OCI-LY7 (cell line): ENCODE data around the gene POGZ. TPM values are rescaled to one million over a fixed set of nuclear protein-coding genes. Genes with fewer than 3 reads are reported as not detected.

ENCODE experiments used
- BruUV-seq: library from RNA; stranded (reverse); fragments of 400-500 nt; replicated peaks from 2 replicates; lab custom pipeline; 2021; lab: Mats Ljungman, UMichigan
- CTCF ChIA-PET: fragments of 300-600 bp; sonication (Branson Sonifier 250); formaldehyde crosslinking; loops from one replicate; lab custom pipeline; 2022; ENCODE audit warnings: antibody characterized with exemption; ENCODE audit not compliant: unreplicated experiment; lab: Charles Lee
- POLR2A ChIA-PET: fragments of 300-600 bp; sonication (Branson Sonifier 250); formaldehyde crosslinking; loops from one replicate; lab custom pipeline; 2022; ENCODE audit warnings: antibody characterized with exemption; lab: Charles Lee
- DNase-seq: peaks from one replicate; pipeline ENCODE4 v3.0.0-alpha.2; 2015; ENCODE audit warnings: low spot score
- H2AFZ ChIP-seq: fragments of 200-600 bp; sonication (generic), shearing (Covaris generic); 2 replicates; pipeline ENCODE4 v1.6.1; 2014; ENCODE audit warnings: mild to moderate bottlenecking, antibody characterized with exemption, low read length, moderate library complexity
- H3K27ac ChIP-seq: fragments of 200-600 bp; sonication (generic); 2 replicates; pipeline ENCODE4 v1.5.1; 2014; ENCODE audit warnings: mixed run types, low read depth, mild to moderate bottlenecking, moderate library complexity, low read length, inconsistent platforms; ENCODE audit not compliant: poor library complexity, severe bottlenecking
- H3K36me3 ChIP-seq: fragments of 200-600 bp; sonication (generic); 2 replicates; pipeline ENCODE4 v1.6.1; 2014; ENCODE audit warnings: mild to moderate bottlenecking, antibody characterized with exemption, low read length, moderate library complexity, mixed read lengths; ENCODE audit not compliant: insufficient read depth
- H3K4me1 ChIP-seq: fragments of 200-600 bp; sonication (generic); 2 replicates; pipeline ENCODE4 v1.5.1; 2014; ENCODE audit warnings: mild to moderate bottlenecking, low read length; ENCODE audit not compliant: insufficient read depth, poor library complexity, severe bottlenecking
- H3K4me2 ChIP-seq: fragments of 200-600 bp; sonication (generic); 2 replicates; pipeline ENCODE4 v1.6.1; 2014; ENCODE audit warnings: mild to moderate bottlenecking, low read length
- H3K4me3 ChIP-seq: fragments of 200-600 bp; sonication (generic); 2 replicates; pipeline ENCODE4 v1.5.1; 2014; ENCODE audit warnings: mild to moderate bottlenecking, low read depth, low read length; ENCODE audit not compliant: poor library complexity, severe bottlenecking
- H3K79me2 ChIP-seq: fragments of 200-600 bp; sonication (generic); 2 replicates; pipeline ENCODE4 v1.6.1; 2016; ENCODE audit warnings: low read depth, mild to moderate bottlenecking, low read length, moderate library complexity, mixed read lengths; ENCODE audit not compliant: insufficient read depth
- H3K9me2 ChIP-seq: fragments of 200-600 bp; sonication (generic); 2 replicates; pipeline ENCODE4 v1.6.1; 2016; ENCODE audit warnings: mild to moderate bottlenecking, low read length, mixed read lengths; ENCODE audit not compliant: insufficient read depth
- H3K9me3 ChIP-seq: fragments of 200-600 bp; sonication (generic); 2 replicates; pipeline ENCODE4 v1.6.1; 2014; ENCODE audit warnings: mild to moderate bottlenecking, mixed run types, low read length, mixed read lengths
- H4K20me1 ChIP-seq: fragments of 200-600 bp; sonication (generic); 2 replicates; pipeline ENCODE4 v1.6.1; 2014; ENCODE audit warnings: mild to moderate bottlenecking, antibody characterized with exemption, low read length, moderate library complexity, mixed read lengths; ENCODE audit not compliant: insufficient read depth
- CTCF ChIP-seq: fragments of 200-600 bp; sonication (generic); conservative IDR thresholded peaks from 2 replicates; pipeline ENCODE4 v1.5.1; 2014; ENCODE audit warnings: mild to moderate bottlenecking, antibody characterized with exemption, low read length, moderate library complexity, mixed read lengths
- EZH2phosphoT487 ChIP-seq: fragments of 200-600 bp; sonication (generic); IDR thresholded peaks from 2 replicates; pipeline ENCODE4 v1.6.1; 2018; ENCODE audit warnings: low read depth, borderline replicate concordance, mild to moderate bottlenecking, mixed run types, antibody characterized with exemption, low read length, moderate library complexity, mixed read lengths
- intact Hi-C: fragments of 100-400 bp; cut with micrococcal nuclease; formaldehyde crosslinking; loops from one replicate; pipeline ENCODE4 v1.10.0; 2022; ENCODE audit not compliant: unreplicated experiment
- total RNA-seq, 2 experiments: library from RNA; depleted of rRNA in 1 of 2; stranded (reverse); fragments of >200 nt in 1 of 2; shearing (Covaris generic) in 1 of 2; gene quantifications; 2 replicates each; pipeline ENCODE4 v1.2.3, GENCODE V29; 2014 to 2022

POGZ gene
- total RNA-seq, 2 experiments from 2014 or later = 47.7 to 118 TPM

- intact Hi-C loops = no loop called here
- POLR2A ChIA-PET = interaction anchor here (0.7 kb wide), 1 partner anchor 22 kb away, joined by 3 read pairs; no protein-coding TSS in a partner anchor
- TF ChIP-seq CTCF = no peak
- TF ChIP-seq EZH2phosphoT487 = no peak
Measured at GRCh38 chr1:151401860-151402259, 57.4 kb downstream of the POGZ start.

GRCh38 chr1:151401125-151401788, 58.0 kb downstream of the POGZ start:
- CTCF ChIA-PET = no interaction called here
- Histone ChIP-seq H3K4me2 (peak overlapping the region; percentile 77; the same call in 1 of the 2 replicates), H3K36me3 (peaks cover 61% of the 10 kb centered on the region), H3K9me3 (no peaks in the 10 kb centered on the region), H3K4me3 (peak overlapping the region; percentile 92), H4K20me1 (0 out of 2 replicates have a peak, but pooled peaks cover 4% of the 10 kb centered on the region), H3K79me2 (peaks cover 20% of the 10 kb centered on the region), H3K27ac (no peak overlapping the region), H3K4me1 (peaks cover 10% of the 10 kb centered on the region), H2AFZ (no peak overlapping the region), H3K9me2 (no peaks in the 10 kb centered on the region)
- no peak for TF ChIP-seq CTCF
- no peak for TF ChIP-seq EZH2phosphoT487
- no peak for DNase-seq
- no TSS peak for BruUV-seq
- intact Hi-C loops = no loop called here
- POLR2A ChIA-PET = interaction anchor here (0.6 kb wide), 1 partner anchor 331 kb away, joined by 3 read pairs; no protein-coding TSS in a partner anchor

More at GRCh38 chr1:151401860-151402259, 57.4 kb downstream of the POGZ start:
- CTCF ChIA-PET = no interaction called here
- Histone ChIP-seq H3K4me2 (no peak overlapping the region), H2AFZ (no peak overlapping the region), H4K20me1 (0 out of 2 replicates have a peak, but pooled peaks cover 4% of the 10 kb centered on the region), H3K9me3 (no peaks in the 10 kb centered on the region), H3K36me3 (peaks cover 67% of the 10 kb centered on the region), H3K79me2 (peaks cover 20% of the 10 kb centered on the region), H3K4me1 (peaks cover 10% of the 10 kb centered on the region), H3K9me2 (no peaks in the 10 kb centered on the region), H3K27ac (no peak overlapping the region), H3K4me3 (no peak overlapping the region)
- no TSS peak for BruUV-seq
- no peak for DNase-seq
